Activated T-helper 2 cell treated with anti-CD3 and anti-CD28 coated beads, Interferon-gamma antibody, Interleukin-2, Interleukin-4, amounts not matched to agents 10 μg/mL and 5 μg/mL and 100 μg/mL, durations not matched to agents 14 hours and 24 hours and 36 hours (primary cell): ENCODE results near the gene CYP26B1. TPM values are rescaled to one million over a fixed set of nuclear protein-coding genes. Genes with fewer than 3 reads are reported as not detected.

Experiments used
- DNase-seq: peaks from one replicate; pipeline ENCODE4 v3.0.0; 2021; ENCODE audit warnings: low spot score
- H3K27ac Mint-ChIP-seq: one replicate; pipeline ENCODE4 v1.8.0; 2021; ENCODE audit warnings: mixed read lengths
- H3K27me3 Mint-ChIP-seq: one replicate; pipeline ENCODE4 v1.8.0; 2021; ENCODE audit warnings: low read depth, mixed read lengths
- H3K36me3 Mint-ChIP-seq: one replicate; pipeline ENCODE4 v1.8.0; 2021; ENCODE audit warnings: low read depth, mixed read lengths
- H3K4me1 Mint-ChIP-seq: one replicate; pipeline ENCODE4 v1.8.0; 2021; ENCODE audit warnings: low read depth, mixed read lengths
- H3K4me3 Mint-ChIP-seq: one replicate; pipeline ENCODE4 v1.8.0; 2021; ENCODE audit warnings: low read depth, mild to moderate bottlenecking, moderate library complexity, mixed read lengths
- H3K9me3 Mint-ChIP-seq: one replicate; pipeline ENCODE4 v1.8.0; 2021; ENCODE audit warnings: mixed read lengths
- intact Hi-C: fragments of 100-400 bp; cut with micrococcal nuclease; formaldehyde crosslinking; loops from one replicate; pipeline ENCODE4 v1.15.1; 2023
- total RNA-seq: library from RNA; stranded (reverse); gene quantifications from 2 replicates; pipeline ENCODE4 v1.2.3, GENCODE V29; 2022

CYP26B1 gene
- total RNA-seq, 1 donor from 2014 or later, result not detected

DNA sequence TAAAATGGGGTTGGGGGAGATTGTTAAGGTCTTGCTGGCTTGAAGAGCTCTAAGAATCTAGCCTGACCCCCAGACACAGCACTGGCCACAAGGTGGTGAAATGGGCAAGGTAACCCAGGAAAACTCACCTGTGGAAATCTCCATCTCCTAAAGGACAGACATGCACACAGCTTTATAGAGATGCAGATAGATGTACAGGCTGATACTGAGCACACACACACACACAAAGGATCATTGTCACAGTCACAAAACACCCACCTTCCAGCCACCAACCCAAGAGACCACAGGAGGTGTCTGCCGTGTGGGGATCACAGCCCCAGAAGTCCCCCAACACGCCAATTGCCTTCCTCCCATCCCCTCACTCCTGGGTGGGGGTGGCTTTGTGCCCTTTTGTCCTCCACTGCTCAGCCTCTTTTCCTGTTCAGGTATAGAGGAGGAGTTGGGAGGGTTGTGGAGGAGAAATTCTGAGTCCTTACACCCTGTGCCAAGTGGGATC, 3.2 kb upstream of the CYP26B1 start:
- peaks cover 7% of the 10 kb centered on the region for H3K36me3 Mint-ChIP-seq
- H3K9me3 Mint-ChIP-seq, result peaks cover 6% of the 10 kb centered on the region
- peaks cover 48% of the 10 kb centered on the region for H3K27me3 Mint-ChIP-seq
- no peak overlapping the region for H3K27ac Mint-ChIP-seq
- peaks cover 13% of the 10 kb centered on the region for H3K4me1 Mint-ChIP-seq
- no peak for DNase-seq
- no peak overlapping the region for H3K4me3 Mint-ChIP-seq
- intact Hi-C loops, result loop anchor here (1.0 to 10.0 kb wide), 4 partner anchors 227 to 604 kb away; no protein-coding TSS in a partner anchor

DNA sequence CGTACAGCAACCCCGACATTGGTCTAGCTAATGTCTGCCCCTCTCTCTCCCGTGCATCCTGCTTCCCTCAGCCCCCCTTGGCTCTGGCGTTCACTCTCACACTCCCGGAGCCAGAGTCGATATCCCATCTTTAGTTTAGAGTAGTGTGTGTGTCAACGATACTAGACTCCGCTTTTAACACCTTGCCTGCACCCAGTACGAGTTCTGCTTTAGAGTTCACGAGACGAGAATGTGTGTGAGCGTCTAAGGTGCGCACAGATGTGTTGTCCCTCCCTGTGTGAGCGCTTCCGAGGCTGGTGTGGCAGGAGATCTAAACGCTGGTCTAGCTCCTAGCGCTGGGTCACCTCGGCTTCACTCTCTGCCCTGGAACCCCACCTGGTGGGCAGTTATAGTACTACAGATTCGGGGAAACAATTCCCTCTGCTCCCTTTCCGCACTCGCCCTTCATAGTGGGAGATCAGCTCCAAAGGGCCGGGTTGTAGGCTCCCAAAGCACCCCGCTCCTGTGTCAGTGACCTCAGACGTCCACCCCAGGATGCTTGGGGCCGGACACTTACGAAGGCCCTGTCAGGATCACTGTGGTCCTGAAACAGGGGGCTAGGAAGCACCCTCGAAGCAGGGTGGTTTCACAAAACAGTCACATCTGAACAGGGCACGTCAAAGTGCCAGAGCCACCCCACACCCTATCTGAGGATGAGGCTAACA, 2.6 kb upstream of the CYP26B1 start:
- Mint-ChIP-seq H3K4me3 (peak overlapping the region; percentile 19), H3K4me1 (peaks cover 15% of the 10 kb centered on the region), H3K36me3 (peaks cover 7% of the 10 kb centered on the region), H3K27ac (peak overlapping the region; percentile 34), H3K9me3 (peaks cover 6% of the 10 kb centered on the region), H3K27me3 (peaks cover 54% of the 10 kb centered on the region)
- DNase-seq, result peak; percentile 46
- intact Hi-C loops, result loop anchor here (1.0 to 10.0 kb wide), 4 partner anchors 226 to 603 kb away; no protein-coding TSS in a partner anchor

DNA sequence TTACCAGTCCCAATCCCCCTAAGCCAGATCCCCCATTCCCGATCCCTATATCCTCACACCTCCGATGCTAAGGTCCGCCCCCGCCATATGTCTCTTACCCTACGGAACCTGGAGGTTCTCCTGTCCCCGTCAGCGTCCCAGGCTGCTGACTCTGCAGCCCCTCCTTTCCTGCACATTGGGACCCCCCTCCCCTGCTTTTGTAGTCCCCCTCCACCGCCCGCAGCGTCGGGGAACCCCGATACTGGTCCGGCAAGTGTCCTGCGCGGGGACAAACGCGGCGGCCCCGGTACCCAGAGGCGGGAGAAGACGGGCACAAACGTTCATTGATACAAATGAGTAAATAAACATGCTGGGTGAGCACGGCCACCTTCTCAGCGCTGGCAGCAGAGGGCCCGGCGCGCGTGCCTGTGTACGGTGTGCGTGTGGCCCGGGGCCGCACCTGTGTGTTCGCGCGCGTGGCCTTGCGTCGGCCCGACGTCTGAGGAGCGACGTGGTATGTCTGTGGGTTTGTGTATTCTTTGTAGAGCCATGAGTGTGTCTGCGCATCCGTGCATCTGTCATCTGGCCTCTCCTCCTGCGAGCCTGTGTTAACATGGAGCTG, 2.0 kb upstream of the CYP26B1 start:
- Mint-ChIP-seq H3K36me3 (peaks cover 7% of the 10 kb centered on the region), H3K4me1 (peaks cover 15% of the 10 kb centered on the region), H3K9me3 (peaks cover 6% of the 10 kb centered on the region), H3K27ac (no peak overlapping the region), H3K4me3 (peak overlapping the region; percentile 19), H3K27me3 (peaks cover 53% of the 10 kb centered on the region)
- intact Hi-C loops, result loop anchor here (1.0 to 10.0 kb wide), 5 partner anchors 225 to 1262 kb away; no protein-coding TSS in a partner anchor
- no peak for DNase-seq

DNA sequence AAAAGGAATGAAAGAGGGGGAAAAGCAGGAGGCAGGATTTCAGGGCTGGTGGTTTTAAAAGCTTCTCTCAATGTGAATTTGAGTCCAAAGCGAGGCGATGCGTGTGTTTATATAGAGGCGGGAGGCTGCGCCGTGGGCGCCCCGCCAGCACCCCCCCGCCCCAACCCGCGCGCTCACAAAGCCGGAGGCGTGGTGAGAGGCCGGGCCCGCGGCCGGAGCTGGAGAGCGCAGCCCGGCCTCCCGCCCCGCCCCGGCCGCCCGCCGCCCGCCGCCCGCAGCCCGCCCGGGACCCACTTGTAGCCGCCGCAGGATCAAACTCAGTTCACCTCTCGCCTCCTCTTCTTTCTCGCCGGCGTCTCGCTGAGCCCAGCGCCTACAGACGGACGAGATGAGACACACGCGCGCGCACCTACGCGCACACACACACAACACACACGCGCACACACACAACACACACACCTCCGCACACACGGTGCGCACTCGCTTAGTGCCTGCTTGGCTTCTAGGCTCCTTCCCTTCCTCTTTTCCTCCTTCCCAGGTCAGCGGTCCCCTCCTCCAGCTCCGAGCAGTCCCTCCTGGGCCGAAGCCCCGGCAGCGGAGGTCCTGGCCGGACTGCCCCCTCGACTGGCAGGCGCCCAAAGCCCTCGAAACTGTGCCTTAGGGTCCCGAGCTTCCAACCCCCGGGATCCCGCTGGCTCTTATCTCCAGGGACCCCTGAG, 1.3 kb upstream of the CYP26B1 start:
- Mint-ChIP-seq H3K4me1 (peaks cover 15% of the 10 kb centered on the region), H3K36me3 (peaks cover 7% of the 10 kb centered on the region), H3K4me3 (peak overlapping the region; percentile 63), H3K27me3 (peaks cover 54% of the 10 kb centered on the region), H3K27ac (peak overlapping the region; percentile 42), H3K9me3 (peaks cover 6% of the 10 kb centered on the region)
- DNase-seq, result no peak
- intact Hi-C loops, result loop anchor here (5.0 kb wide), 1 partner anchor 1262 kb away; no protein-coding TSS in a partner anchor

DNA sequence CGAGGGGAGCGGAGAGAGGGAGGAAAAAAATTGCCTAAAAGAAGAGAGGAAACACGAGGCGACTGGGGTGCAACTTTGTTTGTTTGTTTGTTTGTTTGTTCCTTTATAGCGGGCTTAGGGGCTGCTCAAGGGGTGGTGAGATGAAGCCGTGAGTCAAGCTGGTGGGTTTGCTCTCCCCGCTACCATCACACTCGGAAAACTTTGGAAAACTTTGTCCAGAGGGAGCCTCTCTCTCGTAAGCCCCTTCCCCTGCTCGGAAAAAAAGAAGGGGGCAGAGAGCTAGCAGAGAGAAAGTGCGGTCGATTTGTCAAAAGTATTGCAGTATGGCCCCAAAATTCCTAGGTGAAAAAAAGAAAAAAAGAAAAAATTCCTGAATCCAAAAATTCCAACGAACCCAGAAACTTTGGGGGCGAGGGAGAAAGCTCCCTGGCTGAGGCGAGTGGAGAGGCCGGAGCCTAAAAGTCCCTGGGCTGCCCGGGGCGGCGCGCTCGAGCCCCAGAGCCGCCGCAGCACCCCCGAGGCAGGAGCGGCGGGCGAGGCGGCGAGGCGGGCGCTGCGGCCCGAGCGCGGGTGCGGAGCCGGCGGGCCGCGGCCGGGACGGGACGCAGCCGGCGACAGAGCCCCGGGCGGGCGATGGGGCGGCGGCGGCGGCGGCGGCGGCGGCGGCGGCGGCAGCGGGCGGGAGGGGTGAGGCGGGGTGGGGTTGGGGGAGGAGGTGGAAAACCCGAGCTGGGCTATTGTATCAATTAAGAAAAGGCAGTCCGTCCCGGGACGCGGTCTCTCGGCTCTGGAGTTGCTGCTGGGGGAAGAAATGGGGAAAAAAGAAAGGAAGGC, 558 bp upstream of the CYP26B1 start:
- Mint-ChIP-seq H3K4me3 (peak overlapping the region; percentile 63), H3K9me3 (peaks cover 6% of the 10 kb centered on the region), H3K27me3 (peaks cover 61% of the 10 kb centered on the region), H3K36me3 (peaks cover 7% of the 10 kb centered on the region), H3K27ac (no peak overlapping the region), H3K4me1 (peaks cover 15% of the 10 kb centered on the region)
- DNase-seq, result no peak
- intact Hi-C loops, result loop anchor here (5.0 kb wide), 1 partner anchor 1261 kb away; no protein-coding TSS in a partner anchor

DNA sequence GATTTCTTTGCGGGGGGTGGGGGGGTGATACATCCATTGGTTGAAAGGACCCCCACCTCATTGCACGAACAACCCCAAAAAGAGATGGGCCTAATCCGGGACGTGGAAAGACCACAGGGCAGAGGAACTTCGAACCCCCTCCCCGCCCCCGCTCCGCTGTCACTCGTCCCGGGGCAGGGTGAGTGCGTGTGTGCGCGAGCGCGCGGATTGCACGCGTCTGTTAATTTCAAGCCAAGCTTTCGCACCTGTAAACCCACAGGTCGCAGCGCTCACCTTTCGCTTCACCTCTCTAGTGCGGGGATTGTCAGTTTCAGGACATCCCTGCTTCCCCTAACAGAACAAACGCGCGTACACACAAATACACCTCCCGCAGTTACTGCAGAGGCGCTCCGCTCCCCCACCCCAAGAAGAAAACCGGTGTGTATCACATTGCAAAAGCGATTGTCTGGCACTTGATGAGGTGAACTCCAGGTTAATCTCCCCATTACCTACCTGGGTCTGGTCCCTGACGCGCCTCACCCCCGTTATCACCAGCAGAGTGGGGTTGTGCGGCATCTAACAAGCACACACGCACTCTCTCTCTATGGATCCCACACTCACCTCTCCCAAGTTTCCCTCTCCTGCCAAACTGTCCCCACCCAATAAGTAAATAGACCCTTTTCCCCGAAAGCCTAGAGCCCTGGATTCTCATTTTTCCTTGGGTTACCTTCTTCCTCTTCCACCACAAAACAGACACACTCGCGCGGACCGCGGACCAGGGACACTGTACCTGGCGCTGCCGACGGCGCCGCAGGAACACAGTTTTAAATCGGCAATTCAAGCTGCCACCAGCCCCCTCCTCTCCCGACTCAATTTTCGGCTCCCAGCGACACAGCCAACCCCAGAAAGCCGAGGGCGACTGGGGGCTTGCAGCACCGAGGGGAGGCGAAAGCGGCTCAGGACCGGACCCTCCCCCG, 1.0 kb downstream of the CYP26B1 start:
- no peak for DNase-seq
- peaks cover 15% of the 10 kb centered on the region for H3K4me1 Mint-ChIP-seq
- intact Hi-C loops, result loop anchor here (5.0 kb wide), 1 partner anchor 1259 kb away; no protein-coding TSS in a partner anchor
- H3K4me3 Mint-ChIP-seq, result no peak overlapping the region
- peaks cover 7% of the 10 kb centered on the region for H3K36me3 Mint-ChIP-seq
- H3K27ac Mint-ChIP-seq, result peak overlapping the region; percentile 2
- peaks cover 6% of the 10 kb centered on the region for H3K9me3 Mint-ChIP-seq
- H3K27me3 Mint-ChIP-seq, result peaks cover 68% of the 10 kb centered on the region

DNA sequence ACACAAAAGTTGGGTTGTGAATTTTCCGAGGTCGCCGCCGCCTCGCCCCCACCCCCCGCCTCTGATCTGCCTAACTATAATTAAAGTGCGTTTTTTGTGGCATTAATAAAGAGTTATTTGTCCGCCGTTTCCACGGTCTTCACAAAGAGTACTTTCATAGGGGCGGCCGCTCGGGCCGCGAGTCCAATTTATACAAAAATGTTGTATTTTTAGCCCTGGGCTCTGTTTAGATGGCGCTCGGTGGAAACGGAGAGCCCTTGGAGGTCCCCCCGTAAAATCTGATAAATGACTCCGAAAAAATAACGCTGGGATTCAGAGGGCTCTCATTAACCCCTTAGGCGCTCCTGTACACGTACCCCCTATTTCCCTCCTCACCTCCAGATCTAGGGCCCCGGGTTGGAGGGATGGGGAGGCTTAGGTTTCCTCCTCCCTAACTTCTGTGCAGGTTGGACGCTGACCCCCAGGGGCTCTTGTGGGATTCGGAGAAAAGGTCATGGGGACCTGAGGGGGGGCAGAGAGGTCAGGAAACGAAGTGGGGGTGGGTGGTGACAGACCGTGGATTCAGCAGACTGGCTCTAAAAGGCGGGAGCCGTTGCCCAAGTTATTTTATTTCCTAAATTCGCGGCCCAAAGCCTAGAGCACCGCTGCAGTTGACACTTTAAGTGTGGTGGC, 1.9 kb downstream of the CYP26B1 start:
- Mint-ChIP-seq H3K9me3 (peaks cover 6% of the 10 kb centered on the region), H3K4me3 (no peak overlapping the region), H3K27ac (no peak overlapping the region), H3K27me3 (peaks cover 62% of the 10 kb centered on the region), H3K36me3 (peaks cover 7% of the 10 kb centered on the region), H3K4me1 (peaks cover 15% of the 10 kb centered on the region)
- no peak for DNase-seq
- intact Hi-C loops, result loop anchor here (2.0 to 5.0 kb wide), 2 partner anchors 779 to 1258 kb away; no protein-coding TSS in a partner anchor

DNA sequence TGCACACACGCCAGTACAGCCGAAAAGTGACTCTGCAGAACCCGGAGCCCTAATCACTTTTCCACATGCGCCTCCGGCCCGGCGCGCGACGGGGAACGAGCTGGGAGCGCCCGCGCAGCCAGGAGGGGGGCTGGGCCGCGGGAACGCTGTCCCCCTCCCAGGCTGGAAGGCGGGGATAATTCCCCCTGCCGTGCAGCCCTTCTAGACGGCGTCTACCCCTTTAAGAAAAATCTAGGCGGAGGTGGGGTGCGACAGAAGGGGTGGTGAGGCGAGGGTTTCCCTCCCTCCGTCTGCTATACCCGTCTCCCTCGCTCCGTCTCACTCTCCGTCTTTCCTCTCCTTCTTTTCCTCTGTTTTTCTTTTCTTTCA, 2.4 kb downstream of the CYP26B1 start:
- DNase-seq, result no peak
- intact Hi-C loops, result loop anchor here (2.0 to 5.0 kb wide), 2 partner anchors 780 to 1258 kb away; no protein-coding TSS in a partner anchor

GRCh38 chr2:72144632-72145288, 2.9 kb downstream of the CYP26B1 start:
- Mint-ChIP-seq H3K27me3 (peaks cover 51% of the 10 kb centered on the region), H3K9me3 (peaks cover 6% of the 10 kb centered on the region), H3K27ac (no peak overlapping the region), H3K4me1 (peaks cover 8% of the 10 kb centered on the region), H3K36me3 (peaks cover 7% of the 10 kb centered on the region), H3K4me3 (no peak overlapping the region)
- DNase-seq, result no peak
- intact Hi-C loops, result loop anchor here (2.0 to 5.0 kb wide), 2 partner anchors 780 to 1257 kb away; no protein-coding TSS in a partner anchor

More for the DNA sequence above, 2.4 kb downstream of the CYP26B1 start:
- peaks cover 6% of the 10 kb centered on the region for H3K9me3 Mint-ChIP-seq
- peaks cover 13% of the 10 kb centered on the region for H3K4me1 Mint-ChIP-seq
- peaks cover 56% of the 10 kb centered on the region for H3K27me3 Mint-ChIP-seq
- no peak overlapping the region for H3K27ac Mint-ChIP-seq
- no peak overlapping the region for H3K4me3 Mint-ChIP-seq
- H3K36me3 Mint-ChIP-seq, result peaks cover 7% of the 10 kb centered on the region

- peaks cover 46% of the 10 kb centered on the region for H3K27me3 Mint-ChIP-seq
- no peak overlapping the region for H3K27ac Mint-ChIP-seq
- H3K4me1 Mint-ChIP-seq, result peaks cover 7% of the 10 kb centered on the region
- intact Hi-C loops, result loop anchor here (2.0 kb wide), 1 partner anchor 781 kb away; no protein-coding TSS in a partner anchor
- peaks cover 6% of the 10 kb centered on the region for H3K9me3 Mint-ChIP-seq
- no peak for DNase-seq
- no peak overlapping the region for H3K4me3 Mint-ChIP-seq
- H3K36me3 Mint-ChIP-seq, result peaks cover 7% of the 10 kb centered on the region
Measured at GRCh38 chr2:72144274-72144631, 3.4 kb downstream of the CYP26B1 start.
